Prostate gland (tissue), 2 donors: Measurements from ENCODE around the gene PSD2. TPM values are rescaled to one million over a fixed set of nuclear protein-coding genes. Genes with fewer than 3 reads are reported as not detected.

Experiments
- DNase-seq: peaks from one replicate; pipeline ENCODE4 v3.0.0-alpha.2; 2019; ENCODE audit warnings: low spot score
- H3K27ac ChIP-seq, 2 donors: fragments of 200-600 bp; sonication (generic); 2 replicates each; pipeline ENCODE4 v1.5.1; 2017 to 2019
- H3K27me3 ChIP-seq: fragments of 200-600 bp; sonication (generic); replicated peaks from 2 replicates; pipeline ENCODE4 v1.5.1; 2019; ENCODE audit not compliant: insufficient read depth
- H3K36me3 ChIP-seq, 2 donors: fragments of 200-600 bp; sonication (generic); 1 replicate in 1 of 2; 2 replicates in 1 of 2; pipeline versions ENCODE4 v1.5.1 to v1.8.1; 2017 to 2019
- H3K4me1 ChIP-seq: fragments of 200-600 bp; sonication (generic); replicated peaks from 2 replicates; pipeline ENCODE4 v1.5.1; 2019
- H3K4me3 ChIP-seq, 2 donors: fragments of 200-600 bp; sonication (generic); 2 replicates each; pipeline ENCODE4 v1.5.1; 2017 to 2019
- H3K9me3 ChIP-seq: fragments of 200-600 bp; sonication (generic); 2 replicates; pipeline ENCODE4 v1.5.1; 2017
- POLR2A ChIP-seq: fragments of 450-650 bp; IDR thresholded peaks from one replicate; pipeline ENCODE4 v1.6.1; 2016; ENCODE audit warnings: antibody characterized with exemption, mild to moderate bottlenecking
- POLR2AphosphoS5 ChIP-seq: sonication (generic); formaldehyde crosslinking; IDR thresholded peaks from one replicate; pipeline ENCODE4 v1.6.1; 2017; ENCODE audit warnings: antibody characterized with exemption
- WGBS: methylation state at CpG from one replicate; pipeline ENCODE4 v1.1.5; 2018; 5-methylcytosine and 5-hydroxymethylcytosine counted together
- intact Hi-C: fragments of 100-400 bp; cut with DNase I; formaldehyde crosslinking; loops from one replicate; pipeline ENCODE4 v1.14.2; 2022
- total RNA-seq, 2 donors: library from RNA; depleted of rRNA; stranded (reverse); fragments of >200 nt; gene quantifications; one replicate each; pipeline ENCODE4 v1.1.0, GENCODE V29; 2016
- TF ChIP-seq, protein P1 (sequence below), 4 experiments: fragments of 200-600 bp in 2 of 4; fragments of 450-650 bp in 2 of 4; sonication (generic) in 2 of 4; IDR thresholded peaks; 1 replicate in 3 of 4; 2 replicates in 1 of 4; pipeline ENCODE4 v1.5.1; 2016 to 2019; ENCODE audit warnings: antibody characterized with exemption in 4 of 4, mild to moderate bottlenecking in 2 of 4, moderate library complexity in 2 of 4

PSD2 gene
- total RNA-seq, 2 donors from 2014 or later, result 0.46 to 0.74 TPM

DNA sequence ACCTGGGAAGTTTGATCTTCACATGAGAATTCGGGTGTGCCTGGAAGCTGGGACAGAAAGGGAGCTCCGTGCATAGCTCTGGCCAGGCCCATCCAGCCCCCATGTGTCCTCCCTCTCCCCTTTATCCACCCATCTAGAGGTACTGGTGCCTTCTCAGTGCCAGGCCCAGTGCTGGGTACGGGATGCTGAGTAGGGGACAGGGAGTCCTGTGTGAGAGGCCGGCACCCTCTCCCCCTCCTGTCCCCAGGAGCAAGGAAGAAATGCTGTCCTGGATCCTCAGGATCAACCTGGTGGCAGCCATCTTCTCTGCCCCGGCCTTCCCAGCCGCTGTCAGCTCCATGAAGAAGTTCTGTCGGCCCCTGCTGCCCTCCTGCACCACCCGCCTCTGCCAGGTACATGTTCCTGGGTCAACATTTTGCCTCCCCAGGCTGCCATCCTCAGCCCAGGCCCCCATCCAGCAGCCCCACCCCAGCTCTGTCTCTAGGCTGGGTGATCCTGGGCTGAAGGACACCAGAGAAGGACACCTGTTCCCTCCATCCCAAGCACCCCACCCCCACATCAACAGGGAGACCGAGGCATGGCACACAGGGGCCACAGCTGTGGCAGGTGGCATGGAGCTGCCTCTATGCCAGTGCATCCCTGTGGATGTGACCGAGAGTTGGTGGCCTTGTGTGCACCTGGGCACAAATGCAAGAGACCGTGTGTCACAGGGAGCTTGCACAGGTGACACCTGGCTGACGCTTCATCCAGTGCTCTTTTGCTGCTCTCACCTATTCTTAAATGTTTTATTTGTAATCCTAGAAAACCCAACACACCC is 43.0 kb downstream of the PSD2 start:
- intact Hi-C loops, result no loop called here
- Histone ChIP-seq H3K4me3 (no peak overlapping the region), H3K27me3 (no peaks in the 10 kb centered on the region), H3K36me3 (no peaks in the 10 kb centered on the region), H3K4me1 (no peaks in the 10 kb centered on the region), H3K27ac (no peak overlapping the region), H3K9me3 (no peaks in the 10 kb centered on the region)
- WGBS, result 89% methylated on average over 12 of the region's 12 CpGs
- DNase-seq, result no peak
- TF ChIP-seq POLR2A, result no peak
- TF ChIP-seq, protein P1, sequence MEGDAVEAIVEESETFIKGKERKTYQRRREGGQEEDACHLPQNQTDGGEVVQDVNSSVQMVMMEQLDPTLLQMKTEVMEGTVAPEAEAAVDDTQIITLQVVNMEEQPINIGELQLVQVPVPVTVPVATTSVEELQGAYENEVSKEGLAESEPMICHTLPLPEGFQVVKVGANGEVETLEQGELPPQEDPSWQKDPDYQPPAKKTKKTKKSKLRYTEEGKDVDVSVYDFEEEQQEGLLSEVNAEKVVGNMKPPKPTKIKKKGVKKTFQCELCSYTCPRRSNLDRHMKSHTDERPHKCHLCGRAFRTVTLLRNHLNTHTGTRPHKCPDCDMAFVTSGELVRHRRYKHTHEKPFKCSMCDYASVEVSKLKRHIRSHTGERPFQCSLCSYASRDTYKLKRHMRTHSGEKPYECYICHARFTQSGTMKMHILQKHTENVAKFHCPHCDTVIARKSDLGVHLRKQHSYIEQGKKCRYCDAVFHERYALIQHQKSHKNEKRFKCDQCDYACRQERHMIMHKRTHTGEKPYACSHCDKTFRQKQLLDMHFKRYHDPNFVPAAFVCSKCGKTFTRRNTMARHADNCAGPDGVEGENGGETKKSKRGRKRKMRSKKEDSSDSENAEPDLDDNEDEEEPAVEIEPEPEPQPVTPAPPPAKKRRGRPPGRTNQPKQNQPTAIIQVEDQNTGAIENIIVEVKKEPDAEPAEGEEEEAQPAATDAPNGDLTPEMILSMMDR (IDR thresholded peaks at IDR 0.05), result no peak
- TF ChIP-seq POLR2AphosphoS5, result no peak

- TF ChIP-seq, protein P1 (IDR thresholded peaks at IDR 0.05), result no peak
- TF ChIP-seq POLR2AphosphoS5 (no peak), POLR2A (no peak)
- no peak overlapping the region for H3K4me3 ChIP-seq
- no peaks in the 10 kb centered on the region for H3K27me3 ChIP-seq
- H3K36me3 ChIP-seq, result no peaks in the 10 kb centered on the region
- intact Hi-C loops, result no loop called here
- H3K4me1 ChIP-seq, result no peaks in the 10 kb centered on the region
- DNase-seq, result no peak
- H3K27ac ChIP-seq, result no peak overlapping the region
- WGBS, result 96% methylated on average over 16 of the region's 16 CpGs
- no peaks in the 10 kb centered on the region for H3K9me3 ChIP-seq
These were observed 43.7 kb downstream of the PSD2 start for GRCh38 chr5:139839232-139839815.

DNA sequence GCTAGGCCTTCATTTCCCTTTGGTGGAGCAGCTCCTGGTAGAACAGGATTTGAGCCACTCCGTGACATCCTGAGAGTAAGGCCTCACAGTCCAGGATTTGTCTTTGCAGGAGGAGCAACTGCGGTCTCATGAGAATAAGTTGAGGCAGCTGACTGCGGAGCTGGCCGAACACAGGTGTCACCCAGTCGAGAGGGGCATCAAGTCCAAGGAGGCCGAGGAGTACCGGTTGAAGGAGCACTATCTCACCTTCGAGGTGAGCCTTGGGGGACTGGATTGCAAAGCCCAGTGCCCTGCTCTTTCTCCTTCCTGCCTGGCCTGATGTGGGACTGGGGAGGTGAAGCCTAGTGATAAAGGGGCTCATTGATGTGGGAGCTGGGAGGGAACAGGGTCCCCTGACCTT is 44.3 kb downstream of the PSD2 start:
- Histone ChIP-seq H3K36me3 (no peaks in the 10 kb centered on the region), H3K4me1 (no peaks in the 10 kb centered on the region), H3K4me3 (no peak overlapping the region), H3K27me3 (no peaks in the 10 kb centered on the region), H3K27ac (no peak overlapping the region), H3K9me3 (no peaks in the 10 kb centered on the region)
- TF ChIP-seq, protein P1 (IDR thresholded peaks at IDR 0.05), result no peak
- TF ChIP-seq POLR2A (no peak), POLR2AphosphoS5 (no peak)
- 84% methylated on average over 8 of the region's 8 CpGs for WGBS
- intact Hi-C loops, result loop anchor here (5.0 kb wide), 1 partner anchor 53 kb away; no protein-coding TSS in a partner anchor
- no peak for DNase-seq

- Histone ChIP-seq H3K27ac (no peak overlapping the region), H3K27me3 (no peaks in the 10 kb centered on the region), H3K4me3 (no peak overlapping the region), H3K36me3 (no peaks in the 10 kb centered on the region), H3K4me1 (no peaks in the 10 kb centered on the region), H3K9me3 (no peaks in the 10 kb centered on the region)
- intact Hi-C loops, result loop anchor here (5.0 kb wide), 1 partner anchor 54 kb away; no protein-coding TSS in a partner anchor
- WGBS, result 81% methylated on average over 4 of the region's 4 CpGs
- no peak for DNase-seq
- TF ChIP-seq POLR2A (no peak), POLR2AphosphoS5 (no peak)
- TF ChIP-seq, protein P1 (IDR thresholded peaks at IDR 0.05), result no peak
These were observed 45.9 kb downstream of the PSD2 start for GRCh38 chr5:139841549-139841948.
